ENCODE data around the gene TMIGD1. TPM values are rescaled to one million over a fixed set of nuclear protein-coding genes. Genes with fewer than 3 reads are reported as not detected.

The TMIGD1 gene
- total and polyA plus RNA-seq, 2 of the 13 experiments (the other 11 are each of a cell fraction or from before 2014, with no cell fraction given): not detected

DNA sequence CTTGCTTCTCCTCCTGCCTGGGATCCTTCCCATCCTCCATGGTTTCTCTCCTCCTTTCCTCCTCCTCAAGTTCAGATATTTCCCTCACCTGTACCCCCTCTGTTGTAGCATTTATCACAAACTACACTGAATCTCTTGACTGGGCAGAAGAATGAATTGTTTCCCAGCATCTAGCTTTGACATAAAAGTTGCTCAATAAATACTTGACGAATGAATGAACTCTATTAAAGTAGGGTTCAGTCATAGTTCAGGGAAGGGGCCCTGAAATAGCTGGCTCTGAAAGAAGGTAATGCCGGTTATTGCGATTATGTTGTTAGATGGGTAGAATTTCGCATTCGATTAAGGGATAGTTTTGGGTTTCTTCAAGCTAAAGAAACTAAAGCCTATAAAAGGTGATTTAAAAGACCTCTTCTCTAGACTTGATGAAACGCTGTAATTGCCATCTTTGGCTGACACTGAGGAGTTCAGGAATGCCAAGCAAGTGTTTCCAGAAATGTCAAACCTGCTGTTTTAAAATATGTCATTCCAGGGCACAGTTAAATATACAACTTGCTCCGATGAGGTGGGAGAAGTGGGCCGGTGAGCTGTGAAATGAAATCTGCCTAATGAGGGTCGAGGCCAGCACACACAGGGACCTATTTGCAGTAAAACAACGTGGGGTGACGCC, 43.9 kb upstream of the TMIGD1 start (continued):
- TF ChIP-seq, protein P1, sequence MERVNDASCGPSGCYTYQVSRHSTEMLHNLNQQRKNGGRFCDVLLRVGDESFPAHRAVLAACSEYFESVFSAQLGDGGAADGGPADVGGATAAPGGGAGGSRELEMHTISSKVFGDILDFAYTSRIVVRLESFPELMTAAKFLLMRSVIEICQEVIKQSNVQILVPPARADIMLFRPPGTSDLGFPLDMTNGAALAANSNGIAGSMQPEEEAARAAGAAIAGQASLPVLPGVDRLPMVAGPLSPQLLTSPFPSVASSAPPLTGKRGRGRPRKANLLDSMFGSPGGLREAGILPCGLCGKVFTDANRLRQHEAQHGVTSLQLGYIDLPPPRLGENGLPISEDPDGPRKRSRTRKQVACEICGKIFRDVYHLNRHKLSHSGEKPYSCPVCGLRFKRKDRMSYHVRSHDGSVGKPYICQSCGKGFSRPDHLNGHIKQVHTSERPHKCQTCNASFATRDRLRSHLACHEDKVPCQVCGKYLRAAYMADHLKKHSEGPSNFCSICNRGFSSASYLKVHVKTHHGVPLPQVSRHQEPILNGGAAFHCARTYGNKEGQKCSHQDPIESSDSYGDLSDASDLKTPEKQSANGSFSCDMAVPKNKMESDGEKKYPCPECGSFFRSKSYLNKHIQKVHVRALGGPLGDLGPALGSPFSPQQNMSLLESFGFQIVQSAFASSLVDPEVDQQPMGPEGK (CRISPR knock-in tag; IDR thresholded peaks at IDR 0.05): no peak
- TF ChIP-seq AGO2 (optimal IDR thresholded peaks at IDR 0.05; ENCODE audit: low read depth, low read length): no peak
- TF ChIP-seq, protein P2, sequence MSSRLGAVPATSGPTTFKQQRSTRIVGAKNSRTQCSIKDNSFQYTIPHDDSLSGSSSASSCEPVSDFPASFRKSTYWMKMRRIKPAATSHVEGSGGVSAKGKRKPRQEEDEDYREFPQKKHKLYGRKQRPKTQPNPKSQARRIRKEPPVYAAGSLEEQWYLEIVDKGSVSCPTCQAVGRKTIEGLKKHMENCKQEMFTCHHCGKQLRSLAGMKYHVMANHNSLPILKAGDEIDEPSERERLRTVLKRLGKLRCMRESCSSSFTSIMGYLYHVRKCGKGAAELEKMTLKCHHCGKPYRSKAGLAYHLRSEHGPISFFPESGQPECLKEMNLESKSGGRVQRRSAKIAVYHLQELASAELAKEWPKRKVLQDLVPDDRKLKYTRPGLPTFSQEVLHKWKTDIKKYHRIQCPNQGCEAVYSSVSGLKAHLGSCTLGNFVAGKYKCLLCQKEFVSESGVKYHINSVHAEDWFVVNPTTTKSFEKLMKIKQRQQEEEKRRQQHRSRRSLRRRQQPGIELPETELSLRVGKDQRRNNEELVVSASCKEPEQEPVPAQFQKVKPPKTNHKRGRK (CRISPR knock-in tag; IDR thresholded peaks at IDR 0.05): no peak
- no peak for TF ChIP-seq ZNF432 (CRISPR knock-in tag; IDR thresholded peaks at IDR 0.05; ENCODE audit: borderline replicate concordance)
- TF ChIP-seq GPN1 (CRISPR knock-in tag; IDR thresholded peaks at IDR 0.05; ENCODE audit: borderline replicate concordance): no peak
- no peak for TF ChIP-seq ARNTL (CRISPR knock-in tag; IDR thresholded peaks at IDR 0.05)
- TF ChIP-seq ZSCAN22 (CRISPR knock-in tag; IDR thresholded peaks at IDR 0.05): no peak
- 0 out of 2 replicates have a peak, but pooled peaks have one; percentile 30 for TF ChIP-seq ZNF878 (CRISPR knock-in tag; IDR thresholded peaks at IDR 0.05)
- TF ChIP-seq, protein P3, sequence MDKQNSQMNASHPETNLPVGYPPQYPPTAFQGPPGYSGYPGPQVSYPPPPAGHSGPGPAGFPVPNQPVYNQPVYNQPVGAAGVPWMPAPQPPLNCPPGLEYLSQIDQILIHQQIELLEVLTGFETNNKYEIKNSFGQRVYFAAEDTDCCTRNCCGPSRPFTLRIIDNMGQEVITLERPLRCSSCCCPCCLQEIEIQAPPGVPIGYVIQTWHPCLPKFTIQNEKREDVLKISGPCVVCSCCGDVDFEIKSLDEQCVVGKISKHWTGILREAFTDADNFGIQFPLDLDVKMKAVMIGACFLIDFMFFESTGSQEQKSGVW (CRISPR knock-in tag; IDR thresholded peaks at IDR 0.05; ENCODE audit: borderline replicate concordance): no peak
- TF ChIP-seq YEATS2 (CRISPR knock-in tag; IDR thresholded peaks at IDR 0.05; ENCODE audit: borderline replicate concordance): no peak
- peak; percentile 14; the same call in 1 of the 2 replicates for TF ChIP-seq SSRP1 (CRISPR knock-in tag; IDR thresholded peaks at IDR 0.05)
- TF ChIP-seq ZNF441 (CRISPR knock-in tag; IDR thresholded peaks at IDR 0.05; ENCODE audit: borderline replicate concordance): no peak
- no peak for TF ChIP-seq JUN (CRISPR knock-in tag; IDR thresholded peaks at IDR 0.05)
- no peak for TF ChIP-seq SP140L (CRISPR knock-in tag; IDR thresholded peaks at IDR 0.05; ENCODE audit: borderline replicate concordance)
